GM12874 (cell line): Measurements from ENCODE around the gene TMEM9.

Experiments
- CTCF ChIP-seq: IDR thresholded peaks from 2 replicates; pipeline ENCODE4 v1.5.1; 2011; ENCODE audit warnings: low read depth, mild to moderate bottlenecking, control low read depth, low read length, moderate library complexity; ENCODE audit not compliant: insufficient read depth

Gene TMEM9

GRCh38 chr1:201153474-201154388 lies 543 bp downstream of the TMEM9 start:
- TF ChIP-seq CTCF, result no peak

- peak; percentile 46 for TF ChIP-seq CTCF
Observed at GRCh38 chr1:201149400-201149799, 4.9 kb downstream of the TMEM9 start.

- TF ChIP-seq CTCF, result no peak
Observed at GRCh38 chr1:201147396-201148015, 6.8 kb downstream of the TMEM9 start.

GRCh38 chr1:201146626-201147390 lies 7.5 kb downstream of the TMEM9 start:
- TF ChIP-seq CTCF, result no peak

GRCh38 chr1:201145816-201146215 lies 8.5 kb downstream of the TMEM9 start:
- no peak for TF ChIP-seq CTCF

GRCh38 chr1:201145132-201145531 lies 9.1 kb downstream of the TMEM9 start:
- TF ChIP-seq CTCF, result no peak

- TF ChIP-seq CTCF, result no peak
Observed at GRCh38 chr1:201144701-201145100, 9.6 kb downstream of the TMEM9 start.
